ENCODE results near the gene PLEKHF1.

GRCh38 chr19:29618434-29618833 lies 46.8 kb upstream of the PLEKHF1 start:
- TF ChIP-seq EZH2 (IDR thresholded peaks at IDR 0.05) (no peak), EZH2phosphoT487 (IDR thresholded peaks at IDR 0.05; ENCODE audit: borderline replicate concordance) (no peak), CEBPB (IDR thresholded peaks at IDR 0.05; ENCODE audit: low read depth) (no peak)
